ENCODE data around the gene PNPLA3.

Gene PNPLA3

DNA sequence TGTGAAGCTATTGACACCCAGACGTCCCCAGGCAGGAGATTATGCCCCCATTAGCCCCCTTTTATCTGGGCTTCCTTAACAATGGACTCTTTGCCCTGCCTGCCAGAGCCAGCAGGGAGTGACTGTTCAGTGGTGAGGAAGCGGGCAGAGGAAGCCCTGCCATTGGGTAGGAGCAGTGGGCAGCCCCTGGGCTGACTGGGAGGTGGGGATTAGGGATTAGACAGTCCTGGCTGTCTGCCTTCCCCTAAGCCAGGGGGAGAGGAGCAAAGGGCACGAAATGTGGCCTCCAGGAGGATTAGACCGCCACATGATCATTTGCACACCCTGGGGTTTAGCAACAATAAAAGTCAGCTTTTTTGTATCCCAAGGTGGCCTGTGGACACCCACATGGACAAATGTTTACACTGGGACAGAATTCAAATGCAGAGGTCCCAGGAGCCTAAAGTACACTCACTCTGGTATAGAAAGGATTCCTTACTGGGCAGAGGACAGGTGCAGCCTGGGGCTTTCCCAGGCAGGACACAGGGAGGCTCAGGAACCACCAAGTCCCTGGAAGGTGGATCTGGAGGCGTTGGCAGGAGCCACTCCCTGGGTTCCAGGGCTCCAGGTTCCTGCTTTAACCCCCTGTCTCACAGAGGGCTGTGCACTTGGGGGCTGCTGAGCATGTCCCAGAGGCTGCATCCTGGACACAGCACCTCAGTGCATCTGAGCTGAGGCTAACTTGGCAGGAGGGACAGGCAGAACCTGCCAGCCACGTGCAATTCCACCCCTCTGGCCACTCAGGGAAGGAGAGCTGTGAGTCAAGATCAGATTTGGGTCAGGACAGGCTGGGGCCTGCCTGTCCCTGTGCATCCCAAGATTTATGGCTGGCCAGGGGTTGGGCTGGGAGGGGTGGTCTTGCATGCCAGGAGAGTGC lies 2.1 kb downstream of the PNPLA3 start:
- DNase-seq = no peak

DNA sequence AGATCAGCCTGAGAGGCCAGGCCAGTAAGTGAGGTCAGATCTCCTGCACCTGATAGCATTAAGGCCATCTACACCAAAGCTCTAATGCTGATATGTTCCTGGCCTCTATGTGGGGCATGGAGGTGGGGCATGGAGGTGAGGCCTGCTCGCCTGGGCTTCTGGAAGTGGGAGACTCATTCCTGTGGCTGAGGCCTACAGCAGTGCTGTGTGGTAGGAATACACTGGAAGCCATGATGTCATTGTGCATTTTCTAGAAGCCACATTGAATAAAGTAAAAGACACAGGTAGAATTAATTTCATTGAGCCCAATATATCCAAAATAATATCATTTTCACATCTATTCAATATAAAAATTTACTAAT lies 2.7 kb downstream of the PNPLA3 start:
- no peak for DNase-seq

DNA sequence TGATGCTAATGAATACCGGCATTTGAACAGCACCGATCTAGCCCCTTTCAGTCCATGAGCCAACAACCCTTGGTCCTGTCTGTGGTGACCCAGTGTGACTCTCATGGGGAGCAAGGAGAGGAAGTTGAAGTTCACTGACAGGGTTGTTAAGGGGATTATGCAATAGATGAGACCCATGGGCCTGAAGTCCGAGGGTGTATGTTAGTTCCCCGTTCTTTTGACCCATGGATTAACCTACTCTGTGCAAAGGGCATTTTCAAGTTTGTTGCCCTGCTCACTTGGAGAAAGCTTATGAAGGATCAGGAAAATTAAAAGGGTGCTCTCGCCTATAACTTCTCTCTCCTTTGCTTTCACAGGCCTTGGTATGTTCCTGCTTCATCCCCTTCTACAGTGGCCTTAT lies 4.9 kb downstream of the PNPLA3 start:
- no peak for DNase-seq

DNA sequence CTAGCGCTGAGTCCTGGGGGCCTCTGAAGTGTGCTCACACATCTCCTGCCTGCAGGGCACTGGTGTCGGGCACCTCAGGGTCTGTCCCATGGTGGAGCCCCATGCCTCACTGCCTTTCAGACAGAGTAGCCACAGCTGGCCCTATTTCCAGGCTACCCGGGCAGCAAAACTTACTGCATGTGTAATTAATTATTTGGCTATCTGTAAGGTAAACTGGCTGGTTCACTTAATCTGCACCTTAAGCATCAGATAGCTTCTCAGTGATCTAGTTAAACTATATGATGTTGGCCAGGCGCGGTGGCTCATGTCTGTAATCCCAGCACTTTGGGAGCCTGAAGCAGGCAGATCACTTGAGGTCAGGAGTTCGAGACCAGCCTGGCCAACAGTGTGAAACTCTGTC lies 5.3 kb downstream of the PNPLA3 start:
- DNase-seq = no peak

DNA sequence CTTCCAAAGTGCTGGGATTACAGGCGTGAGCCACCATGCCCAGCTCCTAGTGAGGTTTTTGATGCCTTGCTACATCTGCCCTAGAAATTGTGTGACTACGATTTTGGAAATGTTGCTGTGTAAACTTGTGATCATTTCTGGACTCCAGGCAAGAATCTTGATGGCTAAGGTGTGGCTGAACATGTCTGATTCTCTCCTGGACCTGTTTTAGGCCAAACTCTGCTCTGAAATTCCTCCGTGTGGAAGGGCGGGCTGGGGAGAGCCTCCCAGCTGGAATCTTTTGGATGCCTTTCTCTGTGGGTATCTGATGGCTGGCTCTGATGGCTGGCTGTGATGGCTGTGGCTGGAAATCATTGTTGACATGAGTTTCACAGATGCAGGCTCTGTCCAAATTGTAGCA lies 8.2 kb downstream of the PNPLA3 start:
- no peak for DNase-seq

DNA sequence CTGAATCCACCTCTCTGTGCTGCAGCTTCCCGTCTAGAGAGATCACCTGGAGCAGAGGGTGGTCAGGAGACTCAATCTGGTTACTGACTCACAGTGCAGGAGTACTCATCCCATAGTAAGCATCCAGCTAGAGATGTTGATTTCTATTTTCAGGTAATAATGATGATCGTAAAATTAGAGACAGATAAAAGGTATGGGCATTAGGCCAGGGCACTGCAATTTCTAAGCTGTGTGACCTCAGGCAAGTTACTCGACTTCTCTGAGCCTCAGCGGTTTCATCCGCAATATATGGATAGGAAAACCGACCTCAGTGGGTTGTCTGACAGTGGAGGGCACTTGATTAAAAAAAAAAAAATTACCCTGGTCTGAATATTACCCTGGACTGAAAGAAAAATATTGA lies 17.8 kb downstream of the PNPLA3 start:
- no peak for DNase-seq

DNA sequence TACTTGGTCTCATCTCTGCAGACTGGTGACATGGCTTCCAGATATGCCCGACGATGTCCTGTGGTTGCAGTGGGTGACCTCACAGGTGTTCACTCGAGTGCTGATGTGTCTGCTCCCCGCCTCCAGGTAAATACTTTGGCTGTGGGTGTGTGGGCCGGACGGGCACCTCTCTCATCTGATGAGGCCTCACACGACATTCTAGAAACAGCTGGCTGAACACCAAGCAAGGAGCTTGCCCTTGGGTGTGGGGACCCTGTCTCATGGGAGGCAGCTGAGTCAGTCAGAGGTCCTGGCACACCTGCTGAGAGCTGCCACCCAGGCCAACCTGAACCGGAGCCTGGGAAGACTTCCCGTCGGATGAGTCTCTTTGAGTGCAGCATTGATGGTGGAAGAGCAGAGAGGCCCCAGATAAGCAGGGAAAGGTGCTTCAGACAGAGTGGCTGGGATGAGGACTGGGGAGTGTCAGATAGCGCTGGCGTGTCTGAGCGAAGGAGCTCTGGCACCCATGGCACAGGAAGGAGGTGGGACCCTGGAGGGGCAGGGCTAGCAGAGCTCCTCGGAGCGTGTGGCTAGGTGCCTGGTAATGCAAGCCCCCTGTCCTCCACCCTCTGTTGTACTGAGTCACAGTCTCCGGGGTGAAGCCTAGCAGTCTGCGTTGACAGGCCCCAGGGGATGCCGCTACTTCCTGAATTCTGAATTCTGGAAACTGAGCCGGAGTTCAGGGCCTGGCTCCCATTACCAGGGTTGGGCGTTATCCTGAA lies 21.2 kb downstream of the PNPLA3 start:
- DNase-seq = no peak

DNA sequence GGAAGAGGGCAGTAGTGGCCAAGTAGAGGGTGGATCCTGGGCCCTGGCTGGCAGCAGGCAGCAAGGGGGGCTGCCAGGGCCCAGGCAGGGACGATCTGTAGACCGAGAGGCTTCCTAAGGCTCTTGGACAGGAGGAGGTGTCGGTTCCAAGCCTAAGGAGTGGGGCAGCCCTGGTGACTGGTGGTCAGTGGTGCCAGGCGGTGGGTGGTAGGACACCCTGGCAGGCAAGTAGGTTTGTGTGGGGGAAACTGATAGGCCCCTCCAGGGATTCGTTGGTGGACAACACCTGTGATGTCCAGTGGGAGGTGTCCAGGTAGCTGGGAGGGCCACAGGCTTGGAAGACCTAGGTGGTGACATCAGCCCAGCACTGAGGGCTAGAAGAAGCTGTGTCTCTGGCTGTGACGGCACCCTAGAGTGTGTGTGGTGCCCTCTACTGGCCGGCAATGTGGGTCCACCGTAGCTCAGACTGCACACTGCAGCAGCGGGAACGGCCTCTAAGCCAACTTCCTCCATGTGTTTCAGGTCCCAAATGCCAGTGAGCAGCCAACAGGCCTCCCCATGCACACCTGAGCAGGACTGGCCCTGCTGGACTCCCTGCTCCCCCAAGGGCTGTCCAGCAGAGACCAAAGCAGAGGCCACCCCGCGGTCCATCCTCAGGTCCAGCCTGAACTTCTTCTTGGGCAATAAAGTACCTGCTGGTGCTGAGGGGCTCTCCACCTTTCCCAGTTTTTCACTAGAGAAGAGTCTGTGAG lies 22.2 kb downstream of the PNPLA3 start:
- peak; percentile 62 for DNase-seq

DNA sequence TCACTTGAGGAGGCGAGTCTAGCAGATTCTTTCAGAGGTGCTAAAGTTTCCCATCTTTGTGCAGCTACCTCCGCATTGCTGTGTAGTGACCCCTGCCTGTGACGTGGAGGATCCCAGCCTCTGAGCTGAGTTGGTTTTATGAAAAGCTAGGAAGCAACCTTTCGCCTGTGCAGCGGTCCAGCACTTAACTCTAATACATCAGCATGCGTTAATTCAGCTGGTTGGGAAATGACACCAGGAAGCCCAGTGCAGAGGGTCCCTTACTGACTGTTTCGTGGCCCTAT lies 22.7 kb downstream of the PNPLA3 start:
- DNase-seq = no peak

DNA sequence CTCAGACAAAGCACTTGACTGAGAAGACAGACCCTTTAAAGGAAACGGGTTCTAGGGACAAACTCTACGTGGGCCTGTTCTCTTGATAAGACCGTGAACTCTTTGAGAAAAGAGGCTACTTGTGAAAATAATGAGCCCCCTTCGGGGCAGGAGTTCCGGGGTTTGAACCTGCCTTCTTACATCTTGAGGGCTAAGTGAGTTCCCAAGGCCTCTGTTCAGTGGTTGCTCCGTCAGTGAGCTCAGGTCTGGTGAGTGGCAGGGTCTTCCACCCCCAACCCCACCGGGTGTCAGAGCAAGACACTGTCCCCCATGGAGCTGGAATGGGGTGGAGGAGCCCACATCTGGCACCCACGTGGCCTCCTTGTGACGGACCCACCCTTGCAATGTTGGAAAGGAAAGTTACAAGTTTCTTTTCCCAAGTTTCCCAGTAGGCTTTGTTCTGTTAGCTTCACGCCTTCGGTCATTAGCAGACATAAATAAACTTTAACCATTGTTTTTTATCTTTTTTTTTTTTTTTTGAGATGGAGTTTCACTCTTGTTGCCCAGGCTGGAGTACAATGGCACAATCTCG lies 25.3 kb downstream of the PNPLA3 start:
- no peak for DNase-seq

DNA sequence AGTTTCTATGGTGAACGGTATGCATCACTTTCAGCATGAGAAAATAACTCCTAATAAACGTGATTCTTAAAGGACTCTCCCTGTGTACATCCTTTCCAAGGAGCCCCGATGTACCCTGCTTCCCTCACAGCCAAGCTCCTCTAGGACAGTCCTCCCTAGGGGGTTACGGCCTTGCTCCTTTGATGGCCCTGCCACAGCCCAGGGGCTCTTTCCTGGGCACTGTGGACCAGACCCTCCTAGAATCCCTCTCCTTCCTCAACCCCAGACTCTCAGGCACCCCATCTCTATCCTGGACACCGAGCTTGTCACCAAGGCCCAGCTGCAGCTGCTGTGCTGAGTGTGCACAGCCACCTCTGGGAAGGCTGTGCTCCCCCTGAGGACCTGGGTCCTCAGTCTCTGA lies 27.8 kb downstream of the PNPLA3 start:
- no peak for DNase-seq

DNA sequence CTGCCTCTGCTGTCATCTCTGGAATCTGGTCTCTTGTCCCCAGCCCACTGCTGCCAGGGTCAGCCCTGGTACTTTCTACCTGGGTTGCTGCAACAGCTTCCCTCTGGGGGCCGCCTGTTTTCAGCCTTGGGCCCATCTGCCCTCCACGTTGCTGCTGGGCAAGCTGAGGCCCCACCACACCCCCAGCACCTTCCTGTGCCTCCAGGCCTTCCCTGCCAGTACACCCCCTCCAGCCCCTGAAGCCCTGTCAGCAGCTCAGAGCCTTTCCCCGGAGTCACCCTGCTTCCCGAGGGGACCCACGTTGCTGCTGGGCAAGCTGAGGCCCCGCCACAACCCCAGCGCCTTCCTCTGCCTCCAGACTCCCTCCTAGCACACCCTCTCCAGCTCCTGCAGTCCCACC lies 28.4 kb downstream of the PNPLA3 start:
- no peak for DNase-seq

DNA sequence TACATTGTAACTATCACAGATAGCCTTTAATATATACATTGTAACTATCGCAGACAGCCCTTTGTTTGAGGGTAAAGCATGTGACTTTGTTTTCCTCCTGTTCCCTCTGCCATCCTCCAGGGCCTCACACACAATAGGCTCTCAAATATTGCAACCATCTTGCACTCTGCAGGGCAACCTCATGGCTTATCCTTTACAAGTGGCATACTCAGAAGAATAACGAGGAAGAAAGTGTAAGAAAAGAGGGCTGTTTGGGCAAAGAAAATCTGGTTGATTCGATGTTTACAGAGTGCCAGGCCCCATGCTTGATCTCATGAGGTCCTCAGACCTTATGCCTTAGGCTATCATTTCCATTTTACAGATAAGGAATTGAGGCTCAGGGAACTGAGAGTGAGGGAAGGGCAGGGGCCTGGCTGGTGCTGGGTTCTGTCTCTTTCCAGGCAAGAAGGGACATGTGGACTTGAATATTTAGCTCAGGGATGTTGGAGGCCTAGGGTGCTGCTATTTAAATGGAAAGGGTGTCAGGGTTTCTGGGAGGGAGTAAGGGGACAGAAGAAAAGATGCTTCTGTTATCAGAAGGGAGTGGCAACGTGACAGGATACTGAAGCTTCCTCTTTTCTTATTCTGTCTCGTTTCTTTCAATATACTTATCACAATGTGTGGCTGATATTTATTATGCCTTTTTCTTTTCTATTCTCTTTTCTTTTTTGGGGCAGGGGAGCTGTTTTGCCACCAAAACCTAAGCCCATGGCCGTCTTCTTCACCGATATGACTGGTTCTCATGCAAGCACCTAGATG lies 30.6 kb downstream of the PNPLA3 start:
- DNase-seq = no peak

DNA sequence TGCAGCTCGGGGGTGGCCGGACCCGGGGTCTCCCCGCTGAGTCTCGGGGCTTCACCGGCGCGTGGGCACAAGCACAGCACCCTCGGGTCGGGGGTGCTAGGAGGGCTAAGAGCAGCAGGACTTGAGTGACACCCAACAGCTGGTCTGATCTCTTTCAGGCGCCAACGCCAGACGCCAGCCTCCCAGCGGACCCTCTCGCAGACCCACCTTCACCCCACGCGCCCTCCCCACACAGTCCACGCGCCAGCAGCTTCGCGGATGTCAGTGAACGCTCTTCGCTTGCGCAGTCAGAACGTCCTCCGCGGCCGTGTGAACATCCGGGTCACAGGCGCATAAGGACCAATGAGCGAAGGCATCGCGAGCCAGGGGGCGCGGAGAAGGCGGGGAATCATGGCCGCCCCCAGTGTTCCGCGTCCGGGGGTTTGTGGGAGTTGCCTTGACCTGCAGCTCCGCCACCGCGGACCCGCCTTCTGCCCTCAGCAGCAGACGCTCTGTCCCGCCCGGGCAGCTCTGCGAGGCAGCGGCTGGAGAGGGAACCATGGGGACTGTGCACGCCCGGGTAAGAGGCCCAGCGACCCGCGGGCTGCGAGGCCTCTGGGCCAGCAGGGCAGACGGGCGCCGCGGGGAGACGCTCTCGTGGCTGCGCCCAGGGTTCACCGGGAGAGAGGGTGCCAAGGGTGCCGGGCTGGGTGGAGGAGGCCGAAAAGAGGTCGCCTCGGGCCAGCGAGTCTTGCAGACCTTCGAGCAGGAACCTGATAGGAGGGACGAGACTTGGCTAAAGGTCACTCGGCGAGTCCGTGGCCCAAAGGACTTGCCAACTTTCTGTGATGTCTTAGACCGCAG lies 31.7 kb downstream of the PNPLA3 start, which contains the start of gene SAMM50:
SAMM50 (plus strand) TSS at position 403 of the 843 bp plus-strand sequence; CDS start at position 539, 136 bp downstream.
- peak; percentile 92 for DNase-seq

DNA sequence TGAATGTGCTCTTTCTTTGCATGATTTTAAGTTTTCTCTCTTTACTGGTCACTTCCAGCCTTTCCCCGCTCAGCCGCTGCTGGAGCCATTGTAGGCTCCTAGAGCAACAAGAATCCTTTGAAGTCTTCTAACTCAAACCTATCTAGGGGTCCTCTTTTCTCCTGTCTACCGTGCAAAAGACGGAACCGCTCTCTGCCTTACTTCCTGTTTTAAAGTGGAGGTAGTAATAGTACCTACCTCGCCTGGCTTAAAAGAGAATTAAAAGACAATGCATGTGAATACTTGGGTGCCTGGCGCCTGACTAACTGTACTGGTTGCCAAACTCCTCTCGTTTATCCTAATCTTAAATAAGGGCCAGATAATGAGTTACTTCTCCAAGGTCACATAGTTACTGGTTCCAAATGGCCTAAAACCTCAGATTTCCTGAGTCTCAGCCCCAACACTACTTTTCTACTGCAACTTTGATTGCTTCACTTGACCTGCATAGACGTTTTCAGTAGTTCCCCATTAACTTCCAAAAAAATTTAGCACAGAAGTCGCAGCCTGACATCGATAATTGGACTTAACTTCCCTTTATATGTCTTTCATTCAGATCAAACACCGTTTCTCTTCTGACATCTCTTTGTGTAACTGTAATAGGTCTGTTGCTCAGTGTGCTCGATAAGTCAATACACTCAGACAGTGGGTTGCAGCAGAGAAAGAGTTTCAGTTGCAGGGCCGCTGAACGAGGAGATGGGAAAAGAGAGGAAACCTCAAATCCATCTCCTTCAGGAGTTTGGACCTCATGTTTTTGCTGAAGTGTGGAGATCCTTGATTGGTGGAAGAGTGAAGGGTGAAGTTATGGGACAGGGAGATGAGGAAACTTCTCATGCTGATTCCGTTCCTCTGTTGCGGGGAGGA lies 32.5 kb downstream of the PNPLA3 start:
- DNase-seq = peak; percentile 18

DNA sequence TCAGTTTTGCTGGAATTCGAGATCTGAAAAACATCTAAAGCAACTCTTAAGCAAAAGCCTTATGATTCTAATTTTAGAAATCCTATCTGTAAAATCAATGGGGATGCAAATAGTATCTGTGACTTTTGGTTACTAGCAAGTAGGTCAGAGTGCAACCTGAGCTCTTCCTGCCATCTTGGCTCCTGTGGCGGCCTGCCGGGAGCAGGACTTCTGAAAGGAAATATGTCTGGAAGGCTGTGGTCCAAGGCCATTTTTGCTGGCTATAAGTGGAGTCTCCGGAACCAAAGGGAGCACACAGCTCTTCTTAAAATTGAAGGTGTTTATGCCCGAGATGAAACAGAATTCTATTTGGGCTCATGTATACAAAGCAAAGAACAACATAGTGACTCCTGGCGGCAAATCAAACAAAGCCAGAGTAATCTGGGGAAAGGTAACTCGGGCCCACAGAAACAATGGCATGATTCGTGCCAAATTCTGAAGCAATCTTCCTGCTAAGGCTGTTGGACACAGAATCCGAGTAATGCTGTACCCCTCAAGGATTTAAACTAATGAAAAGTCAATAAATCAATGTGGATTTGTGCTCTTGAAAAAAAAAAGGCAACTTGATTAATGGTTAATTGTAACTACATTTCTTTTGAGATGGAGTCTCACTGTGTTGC lies 33.3 kb downstream of the PNPLA3 start:
- no peak for DNase-seq

DNA sequence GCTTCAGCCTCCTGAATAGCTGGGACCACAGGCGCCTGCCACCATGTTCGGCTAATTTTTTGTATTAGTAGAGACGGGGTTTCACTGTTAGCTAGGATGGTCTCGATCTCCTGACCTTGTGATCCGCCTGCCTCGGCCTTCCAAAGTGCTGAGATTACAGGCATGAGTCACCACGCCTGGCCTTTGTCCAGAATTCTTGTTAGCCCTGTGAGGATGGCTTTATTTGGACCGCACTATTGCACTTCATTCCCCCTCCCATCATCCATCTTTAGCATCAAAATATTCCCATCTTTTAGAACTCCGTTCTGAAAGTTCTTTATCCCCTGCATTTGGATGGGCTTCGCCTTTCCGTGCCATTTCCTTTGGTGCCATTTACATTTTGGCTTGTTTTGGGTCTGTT lies 34.3 kb downstream of the PNPLA3 start:
- no peak for DNase-seq

DNA sequence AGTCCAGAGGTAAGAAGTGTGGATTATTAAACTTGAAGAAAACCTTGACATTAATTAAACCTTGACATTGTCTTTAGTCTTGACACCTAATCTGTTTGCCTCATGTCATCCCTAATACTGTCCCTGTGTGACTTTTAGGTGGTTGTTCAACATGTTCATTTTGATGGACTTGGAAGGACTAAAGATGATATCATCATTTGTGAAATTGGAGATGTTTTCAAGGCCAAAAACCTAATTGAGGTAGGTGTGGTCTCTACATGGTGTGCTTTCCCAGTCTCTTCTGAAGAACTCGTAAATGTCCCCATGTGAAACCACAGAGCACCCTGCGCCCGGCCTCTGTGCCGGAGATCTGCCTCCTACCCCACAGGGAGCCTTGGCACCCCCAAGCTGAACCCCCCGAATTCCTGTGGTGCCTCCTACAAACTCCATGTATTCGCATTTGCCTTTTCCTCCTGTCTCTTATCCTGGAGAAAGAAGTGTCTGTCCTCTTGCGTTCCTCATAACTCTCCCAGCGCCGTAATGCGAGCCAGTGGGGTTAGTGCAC lies 40.8 kb downstream of the PNPLA3 start:
- no peak for DNase-seq

DNA sequence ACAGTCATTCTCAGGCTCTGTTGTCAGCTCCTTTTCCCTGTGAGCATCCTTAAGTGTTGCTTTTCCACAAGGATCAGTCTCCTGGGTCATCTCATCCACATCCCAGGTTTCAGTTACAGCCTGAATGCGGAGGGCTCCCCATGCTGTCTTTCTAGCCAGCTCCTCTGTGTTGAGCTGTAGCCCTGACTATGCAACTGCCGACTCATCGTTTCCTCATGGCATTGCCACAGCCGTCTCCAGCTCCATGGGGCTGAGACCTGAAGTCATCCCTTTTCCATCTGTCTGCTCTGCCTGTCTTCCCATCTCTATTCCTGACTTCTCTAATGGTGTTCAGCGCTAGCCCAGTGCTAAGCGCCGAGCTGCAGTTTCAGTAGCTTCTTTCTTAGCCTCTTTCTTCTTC lies 43.5 kb downstream of the PNPLA3 start:
- no peak for DNase-seq

DNA sequence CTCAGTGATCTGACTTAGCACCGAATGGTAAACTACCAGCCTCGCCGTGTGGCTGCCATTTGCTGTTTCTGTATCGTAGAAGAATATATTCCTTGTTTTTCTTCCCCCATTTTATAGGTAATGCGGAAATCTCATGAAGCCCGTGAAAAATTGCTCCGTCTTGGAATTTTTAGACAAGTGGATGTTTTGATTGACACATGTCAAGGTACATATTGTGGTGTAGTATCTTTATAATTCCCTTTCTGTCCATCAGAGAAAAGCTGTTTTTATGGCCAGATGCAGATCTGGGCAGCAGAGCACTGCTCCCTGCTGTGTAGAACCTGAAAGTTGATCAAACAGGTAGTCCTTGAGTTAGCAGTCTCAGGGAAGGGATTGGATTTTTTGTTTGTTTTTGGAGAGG lies 45.0 kb downstream of the PNPLA3 start:
- DNase-seq = no peak

All from CD4-positive, alpha-beta T cell treated with Interleukin-21 for 1 hour (primary cell).